Islet of Langerhans (tissue), 1 donor: Measurements from ENCODE around the gene RGS7.

Source experiments
- FAIRE-seq: peaks from one replicate; lab custom pipeline; 2011; peaks lifted over from hg19 to GRCh38; lab: Jason Lieb, UNC

The RGS7 gene

GRCh38 chr1:241079047-241079446, 278.0 kb downstream of the RGS7 start:
- FAIRE-seq, result peak; percentile 62

GRCh38 chr1:241077386-241078147, 279.4 kb downstream of the RGS7 start:
- FAIRE-seq, result no peak

GRCh38 chr1:241074507-241074906, 282.5 kb downstream of the RGS7 start:
- no peak for FAIRE-seq

GRCh38 chr1:241068359-241068758, 288.6 kb downstream of the RGS7 start:
- FAIRE-seq, result no peak

GRCh38 chr1:241063276-241063675, 293.7 kb downstream of the RGS7 start:
- no peak for FAIRE-seq

GRCh38 chr1:241061062-241061461, 295.9 kb downstream of the RGS7 start:
- FAIRE-seq, result no peak

GRCh38 chr1:241048622-241049021, 308.4 kb downstream of the RGS7 start:
- no peak for FAIRE-seq

- no peak for FAIRE-seq
Measured at GRCh38 chr1:241045659-241046058, 311.3 kb downstream of the RGS7 start.

GRCh38 chr1:241034203-241034936, 322.6 kb downstream of the RGS7 start:
- FAIRE-seq, result no peak

GRCh38 chr1:241024834-241025233, 332.2 kb downstream of the RGS7 start:
- no peak for FAIRE-seq

GRCh38 chr1:241022366-241022765, 334.6 kb downstream of the RGS7 start:
- no peak for FAIRE-seq

- no peak for FAIRE-seq
Measured at GRCh38 chr1:241020851-241021697, 335.9 kb downstream of the RGS7 start.

- FAIRE-seq, result no peak
Measured at GRCh38 chr1:241012708-241013340, 344.2 kb downstream of the RGS7 start.

GRCh38 chr1:241007668-241008067, 349.3 kb downstream of the RGS7 start:
- no peak for FAIRE-seq

- FAIRE-seq, result no peak
Measured at GRCh38 chr1:240999826-241000225, 357.2 kb downstream of the RGS7 start.

GRCh38 chr1:240998441-240999015, 358.5 kb downstream of the RGS7 start:
- no peak for FAIRE-seq

GRCh38 chr1:240998024-240998423, 359.0 kb downstream of the RGS7 start:
- no peak for FAIRE-seq

- no peak for FAIRE-seq
Measured at GRCh38 chr1:240993004-240993403, 364.0 kb downstream of the RGS7 start.

- FAIRE-seq, result no peak
Measured at GRCh38 chr1:240991230-240991629, 365.8 kb downstream of the RGS7 start.

GRCh38 chr1:240987928-240988327, 369.1 kb downstream of the RGS7 start:
- FAIRE-seq, result no peak

- no peak for FAIRE-seq
Measured at GRCh38 chr1:240985081-240985480, 371.9 kb downstream of the RGS7 start.

GRCh38 chr1:240980342-240980741, 376.7 kb downstream of the RGS7 start:
- no peak for FAIRE-seq
